Measurements from ENCODE around the gene CAPZB.

Gene CAPZB

DNA sequence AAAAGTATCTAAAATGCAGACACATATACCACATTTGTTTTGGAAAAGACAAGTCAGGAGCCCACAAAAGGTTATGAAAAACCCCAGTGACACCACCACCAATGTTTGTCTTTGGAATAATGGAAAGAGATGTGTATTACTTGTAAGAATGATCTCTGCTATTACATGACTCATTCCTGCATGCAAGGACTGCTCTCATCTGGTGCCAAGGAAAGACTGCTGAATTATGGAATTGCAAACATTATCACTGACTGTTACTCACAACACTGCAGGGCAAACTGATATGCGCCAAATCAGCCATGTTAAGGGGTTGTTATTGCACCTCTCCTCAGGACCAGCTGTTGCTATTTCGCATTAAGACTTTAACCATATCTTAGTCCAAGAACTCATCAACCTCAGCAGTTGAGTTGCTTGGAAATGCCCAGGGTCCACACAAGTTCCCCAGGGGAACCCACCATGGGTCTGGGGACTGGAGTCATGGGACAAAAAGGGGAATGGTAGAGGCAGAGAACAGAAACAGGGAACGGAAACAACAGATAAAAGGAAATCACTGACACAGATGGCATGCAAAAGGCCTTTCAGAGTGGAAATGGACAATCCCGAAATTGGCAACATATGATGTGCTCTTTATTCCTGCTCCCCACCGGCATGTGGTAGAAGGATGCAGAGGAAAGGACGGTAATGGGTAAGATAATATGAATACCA is 34.4 kb downstream of the CAPZB start:
- DNase-seq (ENCODE audit: extremely low read depth in 1 of 2, low read depth in 1 of 2) = no peak

DNA sequence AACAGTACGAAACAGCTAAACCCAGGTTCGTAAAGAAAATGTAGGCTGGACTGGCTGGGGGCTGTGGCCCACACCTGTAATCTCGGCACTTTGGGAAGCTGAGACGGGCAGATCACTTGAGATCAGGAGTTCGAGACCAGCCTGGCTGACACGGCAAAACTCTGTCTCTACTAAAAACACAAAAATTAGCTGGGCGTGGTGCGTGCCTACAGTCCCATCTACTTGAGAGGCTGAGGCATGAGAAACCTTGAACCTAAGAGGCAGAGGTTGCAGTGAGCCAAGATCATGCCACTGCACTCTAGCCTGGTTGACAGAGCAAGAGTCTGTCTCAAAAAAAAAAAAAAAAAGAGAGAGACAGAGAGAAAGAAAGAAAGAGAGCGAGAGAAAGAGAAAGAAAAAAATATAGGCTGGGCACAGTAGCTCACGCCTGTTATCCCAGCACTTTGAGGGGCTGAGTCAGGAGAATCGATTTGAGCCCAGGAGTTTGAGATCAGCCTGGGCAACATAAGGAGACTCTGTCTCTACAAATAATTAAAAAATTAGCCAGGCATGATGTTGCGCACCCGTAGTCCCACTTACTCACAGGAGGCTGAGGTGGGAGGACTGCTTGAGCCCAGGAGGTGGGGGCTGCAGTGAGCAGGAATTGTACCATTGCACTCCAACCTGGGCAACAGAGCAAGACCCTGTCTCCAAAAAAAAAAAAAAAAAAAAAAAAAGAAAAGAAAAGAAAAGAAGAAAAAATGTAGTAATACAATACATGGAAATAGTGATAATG is 35.7 kb downstream of the CAPZB start:
- no peak for DNase-seq (ENCODE audit: extremely low read depth in 1 of 2, low read depth in 1 of 2)

DNA sequence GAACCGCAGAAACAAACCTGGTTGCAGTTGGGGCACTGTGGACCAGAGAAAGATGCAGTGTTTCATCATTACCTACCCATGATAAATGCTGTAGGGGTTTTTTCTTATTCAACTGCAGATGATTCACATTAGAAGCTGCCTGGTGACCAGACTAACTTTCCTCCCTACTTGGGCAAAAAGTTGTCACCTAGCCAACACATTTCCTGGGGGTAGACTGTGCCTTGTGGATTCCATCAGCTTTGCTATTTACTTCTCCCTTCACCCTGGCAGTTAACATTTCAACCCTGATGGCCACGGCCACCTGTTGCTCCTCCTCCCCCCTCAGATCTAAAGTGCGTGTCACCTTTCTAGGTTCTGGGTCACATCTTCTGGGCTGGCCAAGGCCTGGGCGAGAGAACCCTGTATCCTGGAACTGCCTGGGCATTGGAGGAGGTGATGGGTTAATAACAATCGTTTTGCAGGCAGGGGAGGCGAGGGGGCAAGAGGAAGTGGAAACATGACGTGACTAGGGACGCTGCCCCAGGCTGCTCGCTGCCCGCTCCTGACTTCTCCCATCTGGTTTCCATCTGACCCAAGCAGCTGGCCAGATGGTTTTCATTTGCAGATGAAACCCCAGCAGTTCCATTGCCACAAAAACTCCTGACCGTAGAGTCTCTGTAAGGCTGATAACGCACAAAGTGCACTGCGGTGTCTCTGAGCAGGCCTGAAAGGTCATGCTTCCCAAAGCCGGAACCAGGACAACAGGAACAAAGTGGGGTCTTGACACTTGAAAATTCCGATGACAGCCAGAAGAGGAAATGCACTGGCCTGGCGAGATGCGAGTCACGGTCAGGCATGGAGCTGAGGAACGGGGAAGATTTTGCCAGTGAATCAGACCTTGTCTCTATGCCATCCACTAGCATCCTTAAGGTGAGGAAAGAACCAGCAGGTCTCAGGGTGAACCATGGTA is 36.6 kb downstream of the CAPZB start:
- no peak for DNase-seq (ENCODE audit: extremely low read depth in 1 of 2, low read depth in 1 of 2)

DNA sequence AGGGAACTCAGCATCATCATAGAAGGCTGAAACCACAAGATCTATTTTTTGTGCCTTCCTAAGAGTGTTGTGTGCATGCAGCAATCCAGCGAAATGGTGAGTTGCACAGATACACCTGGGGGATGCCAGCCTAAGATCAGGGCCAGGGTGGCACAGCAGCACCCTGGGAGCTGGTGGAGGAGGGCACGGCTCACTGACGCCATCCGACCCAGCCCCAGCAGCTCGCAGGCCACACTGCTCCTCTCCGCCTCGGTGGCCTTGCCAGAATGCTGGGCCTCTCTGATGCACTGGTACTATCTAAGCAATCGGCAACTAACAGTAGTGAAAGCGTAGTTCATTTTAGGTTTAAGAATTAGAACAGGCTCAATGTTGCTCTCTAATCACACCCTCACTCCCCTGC is 37.8 kb downstream of the CAPZB start:
- no peak for DNase-seq (ENCODE audit: extremely low read depth in 1 of 2, low read depth in 1 of 2)

DNA sequence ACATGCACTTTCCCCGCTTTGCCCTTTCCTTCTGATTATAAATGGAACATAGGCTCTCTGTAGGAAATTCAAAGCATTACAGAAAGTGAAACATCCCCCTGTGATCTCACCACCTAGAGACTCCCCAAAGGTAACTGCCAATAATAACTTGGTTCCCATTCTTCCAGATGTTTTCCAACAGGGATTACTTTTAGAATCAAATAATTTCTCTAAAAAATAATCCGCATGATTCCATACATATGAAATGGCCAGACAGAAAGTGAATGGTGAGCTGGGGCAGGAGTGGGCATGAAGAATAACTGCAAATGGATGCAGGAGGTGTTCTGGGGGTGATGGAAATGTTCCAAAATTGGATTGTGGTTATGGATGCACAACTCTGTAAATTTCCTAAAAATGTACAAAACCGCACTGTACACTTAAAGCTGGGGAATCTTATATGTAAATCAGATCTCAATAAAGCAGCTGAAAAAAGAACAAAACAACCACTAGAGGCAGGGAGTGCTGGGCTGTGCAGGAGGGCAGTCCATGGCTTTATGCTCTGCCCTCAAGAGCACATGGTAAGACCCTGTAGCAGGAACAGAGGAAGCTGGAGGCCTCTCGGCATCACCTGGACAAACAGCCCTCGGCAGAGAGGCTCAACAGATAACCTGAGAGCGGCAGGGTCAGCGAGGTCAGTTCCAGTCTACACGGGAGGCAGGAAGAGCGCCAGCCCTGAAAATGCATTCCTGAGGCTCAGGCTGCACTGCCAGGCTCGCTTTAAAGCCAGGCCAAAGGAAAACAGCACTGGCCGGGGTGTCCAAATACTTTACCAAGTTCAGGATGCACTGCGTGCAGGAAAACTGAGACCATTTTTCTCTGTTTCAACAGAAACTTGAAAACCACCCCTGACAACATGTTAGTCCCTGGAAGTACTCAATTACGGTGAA is 39.7 kb downstream of the CAPZB start:
- DNase-seq (ENCODE audit: extremely low read depth in 1 of 2, low read depth in 1 of 2) = no peak

DNA sequence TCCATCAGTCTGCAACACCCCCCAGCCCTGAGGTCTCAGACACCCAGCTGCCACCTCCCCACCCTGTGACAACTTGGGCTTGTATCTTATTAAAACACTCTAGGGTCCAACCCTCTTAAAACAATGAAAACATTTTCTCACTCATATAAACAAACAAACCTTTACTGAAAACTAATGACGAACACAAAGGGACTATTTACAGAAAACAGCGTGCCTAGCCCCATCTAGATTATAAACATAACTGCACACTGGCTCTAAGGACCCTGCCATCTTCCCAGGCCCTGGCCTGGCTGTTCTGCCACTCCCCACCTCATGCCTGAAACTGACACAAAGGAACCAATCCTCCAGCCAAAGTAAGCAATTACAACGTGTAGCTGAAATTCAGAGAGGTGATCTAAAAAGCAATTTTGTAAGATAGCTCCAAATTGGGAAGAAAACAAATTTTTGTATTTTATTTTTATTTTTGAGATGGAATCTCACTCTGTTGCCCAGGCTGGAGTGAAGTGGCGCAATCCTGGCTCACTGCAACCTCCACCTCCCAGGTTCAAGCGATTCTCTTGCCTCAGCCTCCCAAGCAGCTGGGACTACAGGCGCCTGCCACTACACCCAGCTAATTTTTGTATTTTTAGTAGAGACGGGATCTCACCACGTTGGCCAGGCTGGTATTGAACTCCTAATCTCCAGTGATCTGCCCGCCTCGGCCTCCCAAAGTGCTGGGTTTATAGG is 40.9 kb downstream of the CAPZB start:
- no peak for DNase-seq (ENCODE audit: extremely low read depth in 1 of 2, low read depth in 1 of 2)

DNA sequence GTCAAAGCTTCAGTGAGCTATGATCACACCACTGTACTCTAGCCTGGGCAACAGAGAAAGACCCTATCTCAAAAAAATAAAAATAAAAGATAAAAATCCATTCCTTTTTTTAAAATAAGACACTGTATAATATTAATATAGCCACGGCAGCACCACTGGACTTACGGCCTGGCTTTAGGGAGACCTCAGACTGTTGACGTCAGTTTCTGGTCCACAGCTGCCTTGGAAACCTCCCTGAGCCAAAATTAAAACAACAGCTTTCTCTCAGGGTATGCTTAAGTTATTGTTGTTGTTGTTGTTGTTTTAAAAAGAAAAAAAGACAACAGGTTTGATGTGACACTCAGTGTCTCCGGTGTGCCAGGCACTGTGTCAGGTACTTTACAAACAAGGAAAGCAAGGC is 42.0 kb downstream of the CAPZB start:
- DNase-seq (ENCODE audit: extremely low read depth in 1 of 2, low read depth in 1 of 2) = no peak

DNA sequence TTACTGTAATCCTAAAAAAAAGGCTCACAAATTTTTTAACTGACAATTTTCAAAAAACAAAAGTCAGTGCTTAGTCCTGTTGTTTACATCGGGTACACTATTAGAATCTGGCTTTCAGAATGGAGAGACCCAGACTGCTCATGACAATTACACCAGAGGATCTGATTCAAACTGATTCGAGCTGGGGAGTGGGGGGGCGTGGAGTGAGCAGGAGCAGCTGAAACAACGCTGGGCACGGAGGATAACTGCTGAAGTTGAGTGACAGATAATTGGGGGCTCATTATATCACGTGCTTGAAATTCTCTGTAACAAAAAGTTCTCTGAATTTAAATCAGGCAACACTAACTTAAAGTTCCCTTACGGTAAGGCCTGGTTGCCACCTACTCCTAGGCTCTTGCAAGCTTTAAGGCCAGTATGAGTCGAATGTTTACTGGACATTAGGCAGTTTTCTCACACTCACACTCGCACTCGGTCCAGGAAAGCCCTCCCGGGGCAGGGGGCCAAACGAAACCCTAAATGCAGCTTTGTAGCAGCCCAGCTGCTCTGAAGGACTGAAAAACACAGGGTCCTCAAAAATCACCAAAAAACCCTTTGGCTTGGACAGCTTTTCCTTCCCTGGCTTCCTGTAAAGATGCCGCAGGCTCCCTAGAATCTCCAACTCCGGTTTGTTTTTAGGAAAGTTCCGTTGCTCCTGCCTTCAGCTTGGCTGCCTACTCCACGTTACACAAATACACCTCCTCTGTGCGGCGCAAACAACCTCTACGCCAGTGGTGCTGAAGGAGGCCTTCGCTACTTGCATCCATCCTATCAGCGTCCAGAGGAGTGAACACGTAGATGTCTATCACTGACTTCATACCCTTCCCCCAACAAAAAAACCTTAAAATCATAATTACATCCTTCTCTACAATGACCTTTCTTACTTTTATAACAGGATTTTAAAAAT is 42.9 kb downstream of the CAPZB start:
- no peak for DNase-seq (ENCODE audit: extremely low read depth in 1 of 2, low read depth in 1 of 2)

DNA sequence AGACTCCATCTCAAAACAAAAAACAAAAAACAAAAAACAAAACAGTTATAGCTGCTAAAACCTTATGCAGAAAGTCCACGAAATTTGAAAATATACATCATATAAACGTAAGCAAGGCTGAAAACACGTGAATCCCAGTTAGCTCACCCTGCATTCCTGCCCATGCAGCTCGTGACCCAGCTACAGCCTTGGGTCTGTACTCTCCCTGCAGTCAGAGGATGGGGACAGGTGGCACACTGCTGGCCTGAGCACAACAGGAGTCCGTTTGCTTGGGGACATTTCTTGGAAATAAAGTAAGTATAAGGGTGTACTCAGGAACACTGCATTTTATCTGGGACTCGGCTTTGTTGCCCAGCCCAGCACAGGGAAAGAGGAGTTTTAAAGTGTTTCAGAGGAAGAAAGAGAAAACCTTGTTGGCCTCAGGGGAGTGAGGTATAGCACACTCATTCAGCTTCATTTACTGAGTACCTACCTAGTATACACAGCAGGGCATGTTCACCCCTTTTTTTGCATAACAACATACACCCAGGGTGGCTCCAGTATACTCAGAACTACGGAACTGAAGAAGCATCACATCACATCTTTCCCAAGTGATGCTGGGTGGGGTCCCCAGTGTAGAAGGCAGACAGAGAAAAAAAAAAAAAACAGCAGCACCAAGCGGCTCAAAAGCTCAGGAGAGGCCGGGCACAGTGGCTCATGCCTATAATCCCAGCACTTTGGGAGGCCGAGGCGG is 44.1 kb downstream of the CAPZB start:
- DNase-seq (ENCODE audit: extremely low read depth in 1 of 2, low read depth in 1 of 2) = no peak

DNA sequence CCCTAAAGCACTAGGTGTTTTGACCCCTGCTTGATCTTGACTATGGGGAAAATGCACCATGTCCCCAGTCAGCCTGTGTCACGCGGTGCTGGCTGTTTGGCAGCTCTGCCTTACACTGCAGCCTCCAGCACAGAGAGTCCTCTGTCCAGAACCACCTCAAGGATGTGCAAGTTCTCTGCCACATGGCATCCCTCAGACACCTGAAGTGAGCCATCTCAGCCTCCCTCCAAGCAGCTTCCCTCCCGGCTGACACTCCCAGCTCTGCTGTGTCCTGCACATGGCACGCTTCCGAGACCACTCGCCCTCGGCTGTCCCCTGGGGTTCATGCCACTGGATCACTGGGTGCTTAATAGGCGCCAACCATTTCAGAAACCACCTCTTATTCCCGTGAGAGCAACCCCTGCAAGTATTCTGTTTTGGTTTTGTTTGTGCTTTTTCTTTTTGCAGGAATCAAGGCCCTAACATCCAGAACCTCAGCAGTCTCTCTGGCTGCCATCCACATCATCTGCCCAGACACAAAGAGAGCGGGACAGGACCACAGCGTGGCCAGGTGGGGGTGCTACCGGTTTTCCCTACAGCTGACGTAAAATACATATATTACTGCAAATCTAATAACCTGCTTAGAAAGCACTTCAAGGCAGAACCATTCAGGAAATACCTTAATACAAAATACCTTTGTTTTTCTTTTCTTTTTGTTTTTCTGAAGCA is 45.7 kb downstream of the CAPZB start:
- no peak for DNase-seq (ENCODE audit: extremely low read depth in 1 of 2, low read depth in 1 of 2)

DNA sequence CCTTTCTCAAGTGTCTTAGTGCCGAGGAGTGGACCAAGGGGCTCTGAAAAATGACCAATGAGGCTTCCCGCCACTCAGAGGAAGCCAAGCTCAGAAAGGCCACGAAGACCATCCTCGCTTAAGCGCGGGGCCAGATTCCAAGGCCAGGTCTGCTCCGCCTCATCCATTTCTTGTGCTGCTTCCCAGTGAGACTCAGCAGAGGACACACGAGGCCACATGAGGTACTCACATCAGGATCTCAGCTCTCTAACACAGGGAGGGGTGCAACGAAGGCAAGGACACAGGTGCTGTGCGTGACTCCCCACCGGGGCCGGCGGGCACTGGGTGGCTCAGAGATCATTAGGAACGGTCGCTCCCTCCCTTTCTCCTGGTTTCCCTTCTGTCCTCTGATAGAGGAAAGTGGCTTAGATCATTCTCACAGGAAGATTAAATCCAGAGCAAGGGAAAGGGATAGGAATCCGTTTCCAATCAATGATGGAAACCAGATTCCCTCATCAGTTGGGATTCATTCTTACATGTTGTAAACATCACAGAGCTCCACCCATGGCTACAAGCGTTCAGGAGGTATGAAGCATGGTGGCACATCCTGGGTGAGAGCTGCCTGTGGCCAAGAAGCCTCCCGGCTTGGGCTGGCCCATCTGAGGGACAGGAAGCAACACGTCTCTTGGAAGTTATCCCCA is 46.7 kb downstream of the CAPZB start:
- DNase-seq (ENCODE audit: extremely low read depth in 1 of 2, low read depth in 1 of 2) = no peak

DNA sequence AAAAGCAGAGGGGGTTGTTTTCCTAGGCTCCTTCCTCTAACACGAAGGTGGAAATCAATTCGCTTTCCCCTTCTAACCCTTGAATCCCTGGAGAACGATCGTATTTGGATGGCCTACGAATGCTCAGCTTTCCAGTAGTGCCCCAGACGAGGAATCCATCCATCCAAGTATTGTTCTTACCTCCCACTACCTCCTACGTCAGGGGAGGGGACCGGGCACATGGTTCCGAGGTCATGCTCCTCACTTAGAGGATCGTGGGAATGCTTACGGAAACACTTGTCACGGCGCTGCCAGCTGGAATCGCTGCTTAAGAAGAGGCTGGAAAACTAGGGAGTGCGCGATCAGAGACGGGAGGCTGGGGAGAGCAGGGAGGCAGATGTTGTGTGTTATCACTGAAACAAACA is 47.4 kb downstream of the CAPZB start:
- DNase-seq (ENCODE audit: extremely low read depth in 1 of 2, low read depth in 1 of 2) = no peak

DNA sequence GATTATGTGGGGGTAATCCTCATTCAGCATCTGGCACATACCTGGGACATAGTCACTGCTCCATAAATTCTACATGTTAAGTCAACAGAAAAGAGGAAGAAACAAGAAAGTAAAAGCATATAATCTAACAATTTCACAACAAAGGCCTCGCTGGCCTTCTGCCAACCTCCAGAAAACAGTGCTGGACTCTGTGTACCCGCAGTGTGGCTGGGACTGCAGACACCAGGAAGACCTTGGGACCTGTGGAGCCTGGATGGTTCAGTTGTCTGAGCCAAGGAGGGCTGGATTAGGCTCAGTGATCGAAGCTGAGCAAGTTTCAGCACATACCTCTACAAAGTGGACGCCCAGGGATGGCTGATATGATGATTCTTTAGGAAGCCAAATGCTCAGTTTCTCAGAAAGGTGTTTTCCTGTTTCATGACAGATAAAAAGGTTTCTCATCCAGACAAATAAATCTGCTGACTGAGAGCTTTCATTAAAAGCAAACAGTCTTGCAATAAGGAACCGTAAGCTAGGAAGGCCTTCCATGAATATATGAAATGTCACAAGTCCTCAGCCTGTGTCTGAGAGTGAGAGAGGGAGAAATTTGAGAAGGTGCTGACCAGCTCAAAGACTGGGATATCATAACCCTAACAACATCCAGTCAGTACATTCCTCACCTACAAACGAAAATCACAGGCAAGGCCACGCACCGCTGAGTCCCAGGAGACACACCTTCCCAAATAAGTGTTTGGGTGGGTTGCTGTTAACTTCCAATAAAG is 48.4 kb downstream of the CAPZB start:
- no peak for DNase-seq (ENCODE audit: extremely low read depth in 1 of 2, low read depth in 1 of 2)

DNA sequence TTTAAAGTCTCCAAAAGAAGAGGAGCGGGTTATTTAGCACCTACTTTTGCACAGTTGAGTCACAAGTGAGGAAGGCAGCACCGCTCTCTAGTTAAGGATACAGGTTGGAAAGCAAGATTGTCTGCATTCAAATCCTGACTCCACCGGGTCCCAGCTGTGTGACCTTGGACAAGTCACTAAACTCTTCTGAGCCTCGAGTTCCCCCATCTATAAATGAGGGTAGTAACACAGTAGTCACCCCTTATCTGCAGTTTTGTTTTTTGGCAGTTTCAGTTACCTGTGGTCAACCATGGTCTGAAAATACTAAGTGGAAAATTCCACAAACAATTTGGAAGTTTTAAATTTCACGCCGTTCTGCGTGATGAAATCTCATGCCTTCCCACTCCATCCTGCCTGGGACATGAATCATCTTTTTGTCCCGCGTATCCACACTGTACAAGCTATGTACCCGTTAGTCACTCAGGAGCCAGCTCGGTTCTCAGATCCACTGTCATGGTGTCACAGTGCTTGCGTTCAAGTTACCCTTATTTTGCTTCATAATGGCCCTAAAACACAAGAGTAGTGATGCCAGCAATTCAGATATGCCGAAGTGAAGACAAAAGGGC is 49.4 kb downstream of the CAPZB start:
- peak in 1 of 2 donors; percentile 37 for DNase-seq (ENCODE audit: extremely low read depth in 1 of 2, low read depth in 1 of 2)

DNA sequence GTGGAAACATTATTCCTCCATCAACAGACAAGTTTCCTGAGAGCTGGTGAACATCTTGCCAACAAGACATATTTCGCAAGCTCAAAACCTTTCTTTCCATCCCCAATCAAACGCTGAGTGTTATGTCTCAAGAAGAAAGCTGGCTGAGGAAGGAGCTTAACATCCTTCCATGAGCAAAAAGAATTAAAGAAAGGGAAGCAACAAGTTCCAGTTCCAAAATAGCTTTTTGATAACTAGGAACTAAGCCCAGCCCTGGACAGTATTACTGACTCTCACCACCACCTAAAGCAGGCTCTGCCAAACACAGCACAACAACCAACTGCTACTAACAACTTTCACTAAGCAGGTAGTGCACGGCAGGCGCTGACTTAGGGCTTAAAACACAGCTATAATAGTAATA is 50.2 kb downstream of the CAPZB start:
- DNase-seq (ENCODE audit: extremely low read depth in 1 of 2, low read depth in 1 of 2) = no peak

DNA sequence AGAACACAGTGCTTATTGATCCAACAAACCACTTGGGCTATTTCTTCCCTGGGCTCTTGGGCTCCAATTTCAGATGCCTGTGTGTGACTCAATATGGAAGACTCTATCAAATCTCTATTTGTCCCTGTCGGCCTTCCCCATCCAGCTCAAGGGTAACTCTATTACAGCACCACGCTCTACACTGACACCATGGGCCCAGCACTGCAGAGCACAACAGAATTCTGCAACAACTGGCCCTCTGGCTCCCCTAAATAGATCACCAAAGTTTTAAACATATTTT is 51.7 kb downstream of the CAPZB start:
- DNase-seq (ENCODE audit: extremely low read depth in 1 of 2, low read depth in 1 of 2) = no peak

Data from stimulated activated CD8-positive, alpha-beta memory T cell treated with anti-CD3 and anti-CD28 coated beads, Interleukin-7, amount 100 ng/mL, for 48 hours (primary cell).